RWPE1 (cell line): ENCODE data around the gene SCMH1.

Experiments used
- CTCF ChIA-PET: fragments of 350-600 bp; sonication (Branson Sonifier 250); formaldehyde crosslinking; extraction: SDS; loops from one replicate; lab custom pipeline; 2021; lab: Yijun Ruan, JAX
- POLR2A ChIA-PET: fragments of 400-600 bp; formaldehyde crosslinking; extraction: SDS; loops from one replicate; lab custom pipeline; 2020; ENCODE audit warnings: antibody characterized with exemption; ENCODE audit not compliant: low non-redundant PET; lab: Yijun Ruan, JAX
- DNase-seq: peaks from one replicate; pipeline ENCODE4 v3.0.0; 2012; ENCODE audit warnings: low spot score
- H3K27ac ChIP-seq: fragments of 450-650 bp; 2 replicates; pipeline ENCODE4 v1.5.1; 2017
- TF ChIP-seq, protein P1 (sequence below): fragments of 450-650 bp; conservative IDR thresholded peaks from 2 replicates; pipeline ENCODE4 v1.5.1; 2017; ENCODE audit warnings: low read depth, mild to moderate bottlenecking

The SCMH1 gene

DNA sequence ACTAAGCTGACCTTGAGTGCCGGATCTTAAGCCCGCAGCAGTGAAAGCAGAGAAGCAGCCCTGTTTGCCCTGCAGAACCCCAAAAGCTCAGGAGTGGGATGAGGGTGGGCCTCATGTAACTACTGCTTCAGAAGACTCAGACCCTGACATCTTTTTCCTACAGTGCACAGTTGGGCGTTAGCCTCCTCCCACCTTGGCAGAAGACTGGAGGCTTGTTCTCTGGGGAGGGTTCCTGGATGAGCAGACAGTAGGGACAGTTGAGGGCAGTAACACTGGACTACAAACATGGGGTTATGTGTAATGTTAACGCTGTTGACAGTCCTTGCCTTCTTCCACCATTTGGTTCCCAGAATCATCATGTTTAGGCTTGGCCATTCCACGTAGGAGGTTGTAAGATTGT, 253.0 kb downstream of the SCMH1 start:
- TF ChIP-seq, protein P1, sequence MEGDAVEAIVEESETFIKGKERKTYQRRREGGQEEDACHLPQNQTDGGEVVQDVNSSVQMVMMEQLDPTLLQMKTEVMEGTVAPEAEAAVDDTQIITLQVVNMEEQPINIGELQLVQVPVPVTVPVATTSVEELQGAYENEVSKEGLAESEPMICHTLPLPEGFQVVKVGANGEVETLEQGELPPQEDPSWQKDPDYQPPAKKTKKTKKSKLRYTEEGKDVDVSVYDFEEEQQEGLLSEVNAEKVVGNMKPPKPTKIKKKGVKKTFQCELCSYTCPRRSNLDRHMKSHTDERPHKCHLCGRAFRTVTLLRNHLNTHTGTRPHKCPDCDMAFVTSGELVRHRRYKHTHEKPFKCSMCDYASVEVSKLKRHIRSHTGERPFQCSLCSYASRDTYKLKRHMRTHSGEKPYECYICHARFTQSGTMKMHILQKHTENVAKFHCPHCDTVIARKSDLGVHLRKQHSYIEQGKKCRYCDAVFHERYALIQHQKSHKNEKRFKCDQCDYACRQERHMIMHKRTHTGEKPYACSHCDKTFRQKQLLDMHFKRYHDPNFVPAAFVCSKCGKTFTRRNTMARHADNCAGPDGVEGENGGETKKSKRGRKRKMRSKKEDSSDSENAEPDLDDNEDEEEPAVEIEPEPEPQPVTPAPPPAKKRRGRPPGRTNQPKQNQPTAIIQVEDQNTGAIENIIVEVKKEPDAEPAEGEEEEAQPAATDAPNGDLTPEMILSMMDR: no peak
- ChIA-PET POLR2A (no interaction called here), CTCF (no interaction called here)
- no peak overlapping the region for H3K27ac ChIP-seq
- DNase-seq: no peak

GRCh38 chr1:40988280-40988679, 253.8 kb downstream of the SCMH1 start:
- DNase-seq: no peak
- TF ChIP-seq, protein P1: no peak
- H3K27ac ChIP-seq: no peak overlapping the region
- POLR2A ChIA-PET: no interaction called here
- CTCF ChIA-PET: no interaction called here

GRCh38 chr1:40987439-40988276, 254.4 kb downstream of the SCMH1 start:
- CTCF ChIA-PET: no interaction called here
- no peak for DNase-seq
- TF ChIP-seq, protein P1: no peak
- POLR2A ChIA-PET: no interaction called here
- H3K27ac ChIP-seq: no peak overlapping the region

DNA sequence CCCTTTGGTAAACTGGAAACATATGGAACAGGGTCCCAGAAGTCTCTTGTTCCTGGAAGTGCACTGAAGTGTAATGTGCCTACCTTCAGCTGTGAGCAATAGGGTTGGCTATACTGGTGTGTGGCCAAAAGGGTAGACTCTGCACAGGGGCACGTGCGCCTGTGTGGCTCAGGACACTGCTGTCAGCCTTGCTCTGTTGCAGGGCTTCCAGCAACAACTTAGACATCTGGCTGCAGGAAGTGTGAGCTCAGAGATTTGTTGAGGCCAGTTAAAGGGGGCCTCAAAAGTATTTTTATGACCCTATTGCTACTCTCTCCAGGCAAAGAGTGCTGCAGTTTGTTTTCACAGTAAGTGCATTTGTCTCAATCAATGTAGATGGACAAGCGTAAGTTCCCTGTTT, 255.2 kb downstream of the SCMH1 start:
- POLR2A ChIA-PET: no interaction called here
- CTCF ChIA-PET: no interaction called here
- TF ChIP-seq, protein P1: no peak
- H3K27ac ChIP-seq: no peak overlapping the region
- no peak for DNase-seq

DNA sequence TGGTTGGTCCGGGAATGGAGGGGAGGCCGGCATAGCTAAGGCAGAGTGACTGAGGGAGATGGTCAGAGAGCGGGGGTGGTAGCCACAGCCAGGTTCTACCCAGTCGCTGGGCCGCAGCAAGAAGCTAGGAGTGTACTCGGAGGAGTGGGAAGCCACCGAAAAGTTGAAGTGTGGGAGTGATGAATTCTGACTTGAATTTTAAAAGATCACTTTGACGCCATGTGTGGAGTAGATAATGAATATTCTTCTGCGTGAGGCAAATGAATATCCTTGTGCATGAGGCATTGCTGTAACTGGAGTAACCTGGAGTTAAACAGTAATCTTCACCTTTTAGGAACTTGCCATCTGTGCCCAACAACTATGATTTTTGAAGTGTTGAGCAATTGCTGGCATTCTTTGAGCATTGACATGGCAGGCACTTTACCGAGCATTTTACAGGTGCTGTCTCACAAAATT, 255.8 kb downstream of the SCMH1 start:
- TF ChIP-seq, protein P1: no peak
- H3K27ac ChIP-seq: no peak overlapping the region
- DNase-seq: no peak
- CTCF ChIA-PET: interaction anchor here (0.6 kb wide), 1 partner anchor 302 kb away, joined by 4 read pairs; no protein-coding TSS in a partner anchor
- POLR2A ChIA-PET: no interaction called here

- TF ChIP-seq, protein P1: no peak
- no peak overlapping the region for H3K27ac ChIP-seq
- CTCF ChIA-PET: interaction anchor here (0.6 kb wide), 1 partner anchor 301 kb away, joined by 4 read pairs; no protein-coding TSS in a partner anchor
- DNase-seq: no peak
- POLR2A ChIA-PET: no interaction called here
These were observed 256.2 kb downstream of the SCMH1 start for GRCh38 chr1:40985875-40986274.
